Testis (tissue), 2 donors: ENCODE results near the gene MACROD1.

Source experiments
- POLR2A ChIP-seq: fragments of 450-650 bp; IDR thresholded peaks from one replicate; pipeline ENCODE4 v1.6.1; 2017; ENCODE audit warnings: antibody characterized with exemption, mild to moderate bottlenecking, moderate library complexity
- TF ChIP-seq, protein P1 (sequence below), 3 experiments: fragments of 450-650 bp in 2 of 3; fragments of 200-600 bp in 1 of 3; sonication (generic) in 1 of 3; IDR thresholded peaks; one replicate each; pipeline ENCODE4 v1.5.1; 2016 to 2019; ENCODE audit warnings: antibody characterized with exemption in 3 of 3, mild to moderate bottlenecking in 2 of 3, moderate library complexity in 1 of 3

DNA sequence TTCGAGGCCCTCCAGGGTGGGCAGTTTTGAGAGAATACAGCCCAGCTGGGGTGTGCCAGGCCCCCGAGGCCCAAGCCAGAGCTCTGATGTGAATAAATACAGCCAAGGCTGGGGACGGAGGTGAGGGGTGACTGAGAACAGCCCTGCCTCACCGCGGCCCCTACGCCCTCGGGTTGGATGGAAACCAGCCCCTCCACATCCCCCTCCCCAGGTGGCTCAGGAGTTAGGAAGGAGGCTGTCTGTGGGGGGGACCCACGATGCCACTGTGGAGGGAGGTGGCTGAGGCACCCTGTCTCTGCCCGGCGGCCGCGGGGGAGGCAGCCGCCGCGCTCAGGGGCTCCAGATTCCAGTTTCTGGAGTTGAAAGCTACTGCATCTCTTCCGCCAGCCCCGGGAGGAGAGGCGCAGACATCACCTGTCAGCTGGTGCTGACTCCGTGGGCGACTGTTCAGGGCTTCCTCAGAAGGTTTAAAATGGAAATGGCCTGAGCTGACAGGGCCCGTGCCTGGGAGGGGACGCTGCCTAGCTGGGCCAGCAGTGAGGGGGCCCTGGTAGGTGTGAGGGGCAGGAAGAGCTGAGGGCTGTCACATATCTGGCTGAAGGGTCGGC is 128.8 kb downstream of the MACROD1 start:
- TF ChIP-seq, protein P1, sequence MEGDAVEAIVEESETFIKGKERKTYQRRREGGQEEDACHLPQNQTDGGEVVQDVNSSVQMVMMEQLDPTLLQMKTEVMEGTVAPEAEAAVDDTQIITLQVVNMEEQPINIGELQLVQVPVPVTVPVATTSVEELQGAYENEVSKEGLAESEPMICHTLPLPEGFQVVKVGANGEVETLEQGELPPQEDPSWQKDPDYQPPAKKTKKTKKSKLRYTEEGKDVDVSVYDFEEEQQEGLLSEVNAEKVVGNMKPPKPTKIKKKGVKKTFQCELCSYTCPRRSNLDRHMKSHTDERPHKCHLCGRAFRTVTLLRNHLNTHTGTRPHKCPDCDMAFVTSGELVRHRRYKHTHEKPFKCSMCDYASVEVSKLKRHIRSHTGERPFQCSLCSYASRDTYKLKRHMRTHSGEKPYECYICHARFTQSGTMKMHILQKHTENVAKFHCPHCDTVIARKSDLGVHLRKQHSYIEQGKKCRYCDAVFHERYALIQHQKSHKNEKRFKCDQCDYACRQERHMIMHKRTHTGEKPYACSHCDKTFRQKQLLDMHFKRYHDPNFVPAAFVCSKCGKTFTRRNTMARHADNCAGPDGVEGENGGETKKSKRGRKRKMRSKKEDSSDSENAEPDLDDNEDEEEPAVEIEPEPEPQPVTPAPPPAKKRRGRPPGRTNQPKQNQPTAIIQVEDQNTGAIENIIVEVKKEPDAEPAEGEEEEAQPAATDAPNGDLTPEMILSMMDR (IDR thresholded peaks at IDR 0.05): no peak
- TF ChIP-seq POLR2A: no peak
